Gastrocnemius medialis (tissue), 4 donors: ENCODE data around the gene MAP4K5.

Source experiments
- POLR2A ChIP-seq, 2 donors: fragments of 450-650 bp; IDR thresholded peaks; one replicate each; pipeline ENCODE4 v1.6.1; 2017; ENCODE audit warnings: antibody characterized with exemption in 2 of 2, mild to moderate bottlenecking in 2 of 2, moderate library complexity in 2 of 2
- TF ChIP-seq, protein P1 (sequence below), 5 experiments: fragments of 450-650 bp in 3 of 5; fragments of 200-600 bp in 2 of 5; sonication (generic) in 2 of 5; IDR thresholded peaks in 4 of 5; conservative IDR thresholded peaks in 1 of 5; 1 replicate in 4 of 5; 2 replicates in 1 of 5; pipeline ENCODE4 v1.5.1; 2016 to 2019; ENCODE audit warnings: antibody characterized with exemption in 5 of 5, mild to moderate bottlenecking in 3 of 5, moderate library complexity in 3 of 5

DNA sequence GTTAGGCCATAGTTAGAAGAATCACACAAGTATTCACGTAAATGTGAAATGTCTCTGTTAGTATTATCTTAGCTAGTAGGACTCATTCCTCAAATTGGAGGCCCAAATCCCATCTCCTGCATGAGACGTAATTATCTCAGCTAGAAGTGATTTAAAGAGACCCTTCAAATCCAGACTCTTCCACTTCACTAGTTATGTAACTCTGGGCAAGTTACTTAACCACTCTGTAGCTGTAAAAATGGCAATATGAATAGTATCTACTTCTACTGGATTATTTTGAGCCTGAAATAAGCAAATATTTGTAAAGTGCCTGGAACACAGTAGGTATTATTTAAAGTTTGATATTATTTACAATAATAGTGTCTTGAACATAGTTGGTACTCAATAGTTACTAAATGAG, 107.3 kb downstream of the MAP4K5 start:
- TF ChIP-seq, protein P1, sequence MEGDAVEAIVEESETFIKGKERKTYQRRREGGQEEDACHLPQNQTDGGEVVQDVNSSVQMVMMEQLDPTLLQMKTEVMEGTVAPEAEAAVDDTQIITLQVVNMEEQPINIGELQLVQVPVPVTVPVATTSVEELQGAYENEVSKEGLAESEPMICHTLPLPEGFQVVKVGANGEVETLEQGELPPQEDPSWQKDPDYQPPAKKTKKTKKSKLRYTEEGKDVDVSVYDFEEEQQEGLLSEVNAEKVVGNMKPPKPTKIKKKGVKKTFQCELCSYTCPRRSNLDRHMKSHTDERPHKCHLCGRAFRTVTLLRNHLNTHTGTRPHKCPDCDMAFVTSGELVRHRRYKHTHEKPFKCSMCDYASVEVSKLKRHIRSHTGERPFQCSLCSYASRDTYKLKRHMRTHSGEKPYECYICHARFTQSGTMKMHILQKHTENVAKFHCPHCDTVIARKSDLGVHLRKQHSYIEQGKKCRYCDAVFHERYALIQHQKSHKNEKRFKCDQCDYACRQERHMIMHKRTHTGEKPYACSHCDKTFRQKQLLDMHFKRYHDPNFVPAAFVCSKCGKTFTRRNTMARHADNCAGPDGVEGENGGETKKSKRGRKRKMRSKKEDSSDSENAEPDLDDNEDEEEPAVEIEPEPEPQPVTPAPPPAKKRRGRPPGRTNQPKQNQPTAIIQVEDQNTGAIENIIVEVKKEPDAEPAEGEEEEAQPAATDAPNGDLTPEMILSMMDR (IDR thresholded peaks at IDR 0.05 in 4 of 5, conservative IDR thresholded peaks at IDR 0.05 in 1 of 5) = no peak
- no peak for TF ChIP-seq POLR2A (IDR thresholded peaks at IDR 0.05)
